Small intestine (tissue), 7 donors: ENCODE measurements around the gene GLIS1. TPM values are rescaled to one million over a fixed set of nuclear protein-coding genes. Genes with fewer than 3 reads are reported as not detected.
A peak's percentile ranks its signal among the peaks of the same experiment; 100 is the strongest.

Source experiments
- DNase-seq, 2 donors: peaks; one replicate each; pipeline versions ENCODE4 v3.0.0 to v3.0.0-alpha.2; 2013
- FAIRE-seq: peaks from 2 replicates; lab custom pipeline; 2012; peaks lifted over from hg19 to GRCh38; lab: Jason Lieb, UNC
- H3K27ac ChIP-seq, 3 donors: one replicate each; pipeline ENCODE4 v1.5.1; 2013; ENCODE audit warnings: low read length in 2 of 3, mild to moderate bottlenecking in 2 of 3, control low read depth in 1 of 3, inconsistent platforms in 1 of 3, low read depth in 1 of 3, moderate library complexity in 1 of 3
- H3K27me3 ChIP-seq, 3 donors: one replicate each; pipeline ENCODE4 v1.6.1; 2013; ENCODE audit warnings: low read length in 3 of 3, inconsistent platforms in 1 of 3; ENCODE audit not compliant: control insufficient read depth in 3 of 3, insufficient read depth in 3 of 3
- H3K36me3 ChIP-seq, 3 donors: one replicate each; pipeline ENCODE4 v1.6.1; 2013; ENCODE audit warnings: low read length in 3 of 3, inconsistent platforms in 1 of 3, low read depth in 1 of 3, mild to moderate bottlenecking in 1 of 3, moderate library complexity in 1 of 3; ENCODE audit not compliant: control insufficient read depth in 3 of 3, insufficient read depth in 2 of 3
- H3K4me1 ChIP-seq, 3 donors: one replicate each; pipeline ENCODE4 v1.6.1; 2013; ENCODE audit warnings: low read length in 2 of 3, inconsistent platforms in 1 of 3, low read depth in 1 of 3, mild to moderate bottlenecking in 1 of 3, moderate library complexity in 1 of 3; ENCODE audit not compliant: control insufficient read depth in 3 of 3, insufficient read depth in 2 of 3
- H3K4me3 ChIP-seq, 3 donors: one replicate each; pipeline ENCODE4 v1.5.1; 2013; ENCODE audit warnings: low read length in 3 of 3, control low read depth in 1 of 3, inconsistent platforms in 1 of 3, low read depth in 1 of 3, mild to moderate bottlenecking in 1 of 3, moderate library complexity in 1 of 3
- H3K9me3 ChIP-seq, 2 donors: one replicate each; pipeline ENCODE4 v1.6.1; 2013; ENCODE audit warnings: low read depth in 1 of 2, low read length in 1 of 2; ENCODE audit not compliant: control insufficient read depth in 2 of 2, insufficient read depth in 1 of 2
- WGBS, 3 donors: extraction: QIAGEN DNeasy Blood & Tissue Kit; methylation state at CpG; one replicate each; pipeline ENCODE4 v1.1.7; 2013; 5-methylcytosine and 5-hydroxymethylcytosine counted together
- polyA plus RNA-seq, 4 donors: library from polyadenylated mRNA; stranded (reverse) in 3 of 4; unstranded in 1 of 4; fragments of 200-250 nt in 3 of 4; fragments of 120-200 nt in 1 of 4; gene quantifications; one replicate each; pipeline versions ENCODE4 v1.2.1 to v1.2.3, GENCODE V29; 2013
- donor health status: healthy with polysubstance abuse.
- donor health status: control.
- donor health status: control.
- donor health status: Bipolar disorder and iron deficiency.
- donor health status: healthy.

GLIS1 gene
- polyA plus RNA-seq, 4 donors, result 0.19 to 0.50 TPM; not detected in 2

- Histone ChIP-seq H3K27me3 (no peaks in the 10 kb centered on the region), H3K4me1 (no peaks in the 10 kb centered on the region), H3K36me3 (no peaks in the 10 kb centered on the region), H3K9me3 (no peaks in the 10 kb centered on the region), H3K27ac (no peak overlapping the region), H3K4me3 (no peak overlapping the region)
- FAIRE-seq (no peak), DNase-seq (no peak)
- WGBS, 3 donors, result 77 to 83% (median 77%) methylated on average over 13 of the region's 13 CpGs
Observed at GRCh38 chr1:53511323-53511932, 227.5 kb downstream of the GLIS1 start.

GRCh38 chr1:53510215-53510614 lies 228.7 kb downstream of the GLIS1 start:
- no peak for DNase-seq
- no peaks in the 10 kb centered on the region for H3K27me3 ChIP-seq

GRCh38 chr1:53509775-53510174 lies 229.2 kb downstream of the GLIS1 start:
- H3K36me3 ChIP-seq, result no peaks in the 10 kb centered on the region
- H3K4me3 ChIP-seq, result no peak overlapping the region
- no peak overlapping the region for H3K27ac ChIP-seq
- FAIRE-seq, result no peak
- no peaks in the 10 kb centered on the region for H3K27me3 ChIP-seq
- no peaks in the 10 kb centered on the region for H3K9me3 ChIP-seq
- WGBS, 3 donors, result 88 to 93% (median 92%) methylated on average over 11 to 13 of the region's 13 CpGs
- DNase-seq, result no peak
- H3K4me1 ChIP-seq, result no peaks in the 10 kb centered on the region

More at GRCh38 chr1:53510215-53510614, 228.7 kb downstream of the GLIS1 start:
- H3K9me3 ChIP-seq, result no peaks in the 10 kb centered on the region
- WGBS, 3 donors, result 82 to 94% (median 87%) methylated on average over 7 of the region's 7 CpGs
- H3K4me3 ChIP-seq, result no peak overlapping the region
- H3K36me3 ChIP-seq, result no peaks in the 10 kb centered on the region
- no peak overlapping the region for H3K27ac ChIP-seq
- no peaks in the 10 kb centered on the region for H3K4me1 ChIP-seq
- FAIRE-seq, result no peak

GRCh38 chr1:53508991-53509666 lies 229.8 kb downstream of the GLIS1 start:
- DNase-seq, result peak in 1 of 2 donors; percentile 46
- Histone ChIP-seq H3K36me3 (no peaks in the 10 kb centered on the region), H3K4me1 (no peaks in the 10 kb centered on the region), H3K9me3 (no peaks in the 10 kb centered on the region), H3K27ac (no peak overlapping the region), H3K27me3 (no peaks in the 10 kb centered on the region), H3K4me3 (no peak overlapping the region)
- FAIRE-seq, result no peak
- WGBS, 3 donors, result 57 to 68% (median 64%) methylated on average over 22 to 23 of the region's 23 CpGs

GRCh38 chr1:53508056-53508990 lies 230.6 kb downstream of the GLIS1 start:
- H3K9me3 ChIP-seq, result no peaks in the 10 kb centered on the region
- H3K36me3 ChIP-seq, result no peaks in the 10 kb centered on the region
- no peak for FAIRE-seq
- H3K4me1 ChIP-seq, result no peaks in the 10 kb centered on the region
- H3K27ac ChIP-seq, result no peak overlapping the region
- no peak for DNase-seq
- no peaks in the 10 kb centered on the region for H3K27me3 ChIP-seq
- no peak overlapping the region for H3K4me3 ChIP-seq
- WGBS, 3 donors, result 86 to 90% (median 87%) methylated on average over 22 of the region's 22 CpGs

- 81 to 90% (median 86%) methylated on average over 13 of the region's 13 CpGs for WGBS, 3 donors
Observed at GRCh38 chr1:53507116-53507820, 231.7 kb downstream of the GLIS1 start.

GRCh38 chr1:53506355-53507050 lies 232.5 kb downstream of the GLIS1 start:
- H3K9me3 ChIP-seq, result no peaks in the 10 kb centered on the region
- H3K4me3 ChIP-seq, result no peak overlapping the region
- no peaks in the 10 kb centered on the region for H3K27me3 ChIP-seq
- no peak for FAIRE-seq
- H3K4me1 ChIP-seq, result no peaks in the 10 kb centered on the region
- 90 to 93% (median 93%) methylated on average over 24 to 25 of the region's 25 CpGs for WGBS, 3 donors
- H3K27ac ChIP-seq, result no peak overlapping the region
- DNase-seq, result no peak
- H3K36me3 ChIP-seq, result no peaks in the 10 kb centered on the region

More at GRCh38 chr1:53507116-53507820, 231.7 kb downstream of the GLIS1 start:
- Histone ChIP-seq H3K27me3 (no peaks in the 10 kb centered on the region), H3K36me3 (no peaks in the 10 kb centered on the region), H3K9me3 (no peaks in the 10 kb centered on the region), H3K4me1 (no peaks in the 10 kb centered on the region), H3K27ac (no peak overlapping the region), H3K4me3 (no peak overlapping the region)
- FAIRE-seq, result no peak
- DNase-seq, result no peak
